ENCODE results near the gene FGF14.

The FGF14 gene

DNA sequence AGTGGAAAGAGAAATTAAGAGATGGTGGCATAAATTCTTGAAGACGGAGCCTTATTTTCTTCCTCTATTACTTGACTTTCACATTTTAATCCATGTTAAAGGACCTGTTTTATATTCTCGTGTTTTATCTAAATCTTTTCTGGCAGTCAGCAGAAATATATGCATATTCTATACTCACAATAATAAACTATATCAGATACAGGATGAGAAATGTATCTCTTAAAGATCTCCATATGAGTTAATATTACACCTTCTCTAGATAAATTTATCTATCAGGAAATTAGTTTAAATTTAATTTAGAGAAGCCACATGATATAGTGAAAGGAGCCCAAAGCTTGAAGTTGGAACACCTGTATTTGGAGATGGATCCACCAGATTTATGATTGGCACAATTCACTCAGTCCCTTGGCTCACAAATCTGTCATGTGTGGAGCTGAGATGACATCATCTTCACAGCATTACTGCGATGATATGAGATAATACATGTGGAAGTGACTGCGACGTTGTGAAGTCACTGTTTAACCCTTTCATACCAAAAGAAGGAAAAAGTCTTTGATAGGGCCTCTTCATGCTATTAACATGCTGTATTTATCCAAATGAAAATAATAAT is 216.4 kb downstream of the FGF14 start:
- TF ChIP-seq, protein P1, sequence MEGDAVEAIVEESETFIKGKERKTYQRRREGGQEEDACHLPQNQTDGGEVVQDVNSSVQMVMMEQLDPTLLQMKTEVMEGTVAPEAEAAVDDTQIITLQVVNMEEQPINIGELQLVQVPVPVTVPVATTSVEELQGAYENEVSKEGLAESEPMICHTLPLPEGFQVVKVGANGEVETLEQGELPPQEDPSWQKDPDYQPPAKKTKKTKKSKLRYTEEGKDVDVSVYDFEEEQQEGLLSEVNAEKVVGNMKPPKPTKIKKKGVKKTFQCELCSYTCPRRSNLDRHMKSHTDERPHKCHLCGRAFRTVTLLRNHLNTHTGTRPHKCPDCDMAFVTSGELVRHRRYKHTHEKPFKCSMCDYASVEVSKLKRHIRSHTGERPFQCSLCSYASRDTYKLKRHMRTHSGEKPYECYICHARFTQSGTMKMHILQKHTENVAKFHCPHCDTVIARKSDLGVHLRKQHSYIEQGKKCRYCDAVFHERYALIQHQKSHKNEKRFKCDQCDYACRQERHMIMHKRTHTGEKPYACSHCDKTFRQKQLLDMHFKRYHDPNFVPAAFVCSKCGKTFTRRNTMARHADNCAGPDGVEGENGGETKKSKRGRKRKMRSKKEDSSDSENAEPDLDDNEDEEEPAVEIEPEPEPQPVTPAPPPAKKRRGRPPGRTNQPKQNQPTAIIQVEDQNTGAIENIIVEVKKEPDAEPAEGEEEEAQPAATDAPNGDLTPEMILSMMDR (IDR thresholded peaks at IDR 0.05), result no peak
- DNase-seq (ENCODE audit: low spot score), result no peak
- H3K27ac ChIP-seq, result no peak overlapping the region
- H3K4me3 ChIP-seq, result no peak overlapping the region

DNA sequence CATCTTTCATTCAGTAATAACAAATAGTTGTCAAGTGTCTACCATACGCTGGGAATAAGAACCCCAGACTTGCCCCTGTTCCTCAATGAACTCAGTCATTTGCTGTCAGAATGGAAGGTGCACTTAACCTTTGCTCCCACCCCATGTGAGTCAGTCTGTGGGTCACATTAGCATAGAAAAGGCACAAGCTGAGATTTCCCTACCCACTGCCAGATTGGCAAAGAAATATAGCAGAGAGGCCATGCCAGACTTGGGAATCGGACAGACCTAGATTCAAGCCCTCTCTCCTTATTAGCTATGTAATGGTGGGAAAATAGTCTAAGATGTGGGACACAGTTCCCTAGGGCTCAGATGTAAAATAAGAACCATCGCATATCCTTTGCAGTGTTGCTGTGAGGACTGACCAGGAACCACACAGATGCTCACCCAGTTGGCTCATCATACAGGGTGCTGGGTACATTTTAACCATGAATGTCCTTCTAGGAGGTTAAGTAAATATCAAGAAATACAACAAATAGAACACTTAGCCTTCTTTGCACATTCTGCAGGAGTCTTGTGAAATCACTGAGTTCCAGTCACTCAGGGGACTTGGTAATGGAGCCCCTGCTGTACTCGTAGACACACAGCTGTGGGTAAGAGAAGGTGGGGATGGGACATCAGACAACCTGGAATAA is 218.2 kb downstream of the FGF14 start:
- no peak overlapping the region for H3K27ac ChIP-seq
- DNase-seq (ENCODE audit: low spot score), result no peak
- H3K4me3 ChIP-seq, result no peak overlapping the region
- TF ChIP-seq, protein P1 (IDR thresholded peaks at IDR 0.05), result no peak

DNA sequence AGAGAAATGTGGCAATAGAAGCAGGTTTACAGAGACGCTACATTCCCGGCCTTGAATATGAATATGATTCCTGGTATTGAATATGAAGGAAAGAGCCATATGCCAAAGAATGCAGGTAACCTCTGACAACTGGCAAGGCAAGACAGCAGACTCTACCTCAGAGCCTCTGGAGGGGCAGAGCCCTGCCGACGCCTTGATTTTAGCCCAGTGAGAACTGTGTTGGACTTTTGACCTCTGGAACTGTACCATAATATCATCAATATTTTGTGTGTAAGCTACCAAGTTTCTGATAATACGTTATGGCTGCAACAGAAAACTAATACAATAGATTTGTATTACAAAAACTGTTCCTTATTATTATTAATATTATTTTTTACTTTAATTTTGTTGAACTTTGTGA is 219.7 kb downstream of the FGF14 start:
- DNase-seq (ENCODE audit: low spot score), result no peak
- Histone ChIP-seq H3K27ac (no peak overlapping the region), H3K4me3 (no peak overlapping the region)
- TF ChIP-seq, protein P1 (IDR thresholded peaks at IDR 0.05), result no peak

DNA sequence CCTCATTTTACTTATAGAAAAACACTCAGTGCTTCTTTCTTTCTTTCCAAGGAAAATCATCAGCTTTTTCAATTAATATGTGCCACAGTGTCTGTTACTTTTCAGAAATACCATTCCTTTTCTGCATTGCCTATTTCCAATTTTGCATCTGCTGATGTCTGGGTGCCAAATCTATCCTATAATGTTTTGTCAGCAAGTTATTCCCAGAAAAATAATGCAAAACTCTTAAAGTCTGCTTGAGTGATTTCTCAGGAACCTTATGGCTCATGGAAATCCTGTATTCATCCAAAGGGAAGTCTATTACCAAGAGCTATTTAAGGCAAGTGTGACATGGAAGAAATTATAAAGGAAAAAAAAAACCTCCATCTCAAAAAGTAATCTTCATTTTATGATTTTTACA is 224.4 kb downstream of the FGF14 start:
- no peak overlapping the region for H3K27ac ChIP-seq
- no peak for DNase-seq (ENCODE audit: low spot score)
- no peak overlapping the region for H3K4me3 ChIP-seq
- TF ChIP-seq, protein P1 (IDR thresholded peaks at IDR 0.05), result no peak

DNA sequence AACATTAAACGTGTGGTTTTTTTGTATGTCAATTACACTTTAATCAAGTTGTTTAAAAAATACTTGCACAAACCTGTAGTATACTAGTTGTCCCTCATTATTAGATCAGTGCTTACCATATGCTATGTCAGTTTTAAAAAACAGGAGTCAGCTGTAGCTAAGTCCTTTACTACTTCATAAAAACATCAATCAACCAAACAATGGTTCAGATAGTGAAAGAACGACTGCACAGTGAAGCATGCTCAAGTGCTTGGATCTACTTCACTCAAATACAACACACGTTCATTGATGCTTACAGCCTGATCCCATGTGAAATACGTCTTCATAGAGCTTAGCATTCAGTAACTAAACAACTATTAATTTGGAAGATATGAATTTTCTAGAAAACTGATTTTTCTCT is 225.0 kb downstream of the FGF14 start:
- Histone ChIP-seq H3K27ac (no peak overlapping the region), H3K4me3 (no peak overlapping the region)
- no peak for DNase-seq (ENCODE audit: low spot score)
- TF ChIP-seq, protein P1 (IDR thresholded peaks at IDR 0.05), result no peak

DNA sequence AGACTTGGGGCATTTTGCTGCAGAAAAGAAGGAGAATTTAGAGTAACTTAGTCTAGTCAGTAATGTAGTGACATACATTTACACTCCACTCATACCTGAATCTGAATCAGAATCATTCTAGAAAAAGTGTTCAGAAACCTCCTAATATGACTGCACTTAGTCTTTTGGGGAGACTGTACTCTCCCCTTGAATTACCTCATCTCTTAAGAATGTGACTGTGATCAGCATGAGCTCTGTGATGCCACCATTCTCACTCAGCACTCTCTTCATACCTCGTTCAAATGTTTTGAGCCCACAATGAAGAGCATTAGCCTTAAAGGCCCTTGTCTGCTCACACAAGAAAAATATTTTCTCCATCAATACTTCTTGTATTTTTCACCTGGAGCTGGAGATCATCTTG is 229.4 kb downstream of the FGF14 start:
- no peak for DNase-seq (ENCODE audit: low spot score)
- TF ChIP-seq, protein P1 (IDR thresholded peaks at IDR 0.05), result no peak
- H3K4me3 ChIP-seq, result no peak overlapping the region
- no peak overlapping the region for H3K27ac ChIP-seq

DNA sequence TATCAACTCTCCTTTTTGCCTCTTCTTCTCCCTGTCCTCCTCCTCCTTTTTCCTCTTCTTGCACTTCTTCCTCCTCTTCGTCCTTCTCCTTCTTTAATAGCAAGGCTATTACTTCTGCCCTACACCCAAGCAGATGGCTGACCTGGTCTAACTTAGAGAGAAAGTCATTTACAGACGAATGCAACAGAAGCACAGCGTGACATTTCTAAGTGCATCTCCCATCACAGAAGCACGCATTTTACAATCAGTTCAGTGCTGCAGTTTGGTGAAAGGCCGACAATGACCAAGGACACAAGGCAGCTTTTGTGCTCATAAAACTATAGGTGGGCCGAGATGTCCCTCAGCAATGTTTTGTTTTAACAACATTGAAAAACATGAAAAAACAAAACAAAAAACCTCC is 231.5 kb downstream of the FGF14 start:
- TF ChIP-seq, protein P1 (IDR thresholded peaks at IDR 0.05), result no peak
- Histone ChIP-seq H3K4me3 (no peak overlapping the region), H3K27ac (no peak overlapping the region)
- DNase-seq (ENCODE audit: low spot score), result no peak

Measured in coronary artery (tissue), 2 donors.